COLO668 (cell line): Measurements from ENCODE around the gene SLC3A2.
"Not testable (repeated sequence)": the region's sequence is repeated elsewhere in the genome, so short reads cannot be mapped to it uniquely, and the experiment has no call there.

ENCODE experiments used
- DNase-seq: peaks from one replicate; lab custom pipeline; 2025; ENCODE audit not compliant: unreplicated experiment; lab: John Stamatoyannopoulos, UW

SLC3A2 gene

GRCh38 chr11:62926680-62927455 lies 46.2 kb downstream of the SLC3A2 start:
- DNase-seq, result no peak

GRCh38 chr11:62928011-62928410 lies 47.3 kb downstream of the SLC3A2 start:
- no peak for DNase-seq

GRCh38 chr11:62930157-62930556 lies 49.5 kb downstream of the SLC3A2 start:
- DNase-seq, result no peak

GRCh38 chr11:62930666-62931065 lies 50.0 kb downstream of the SLC3A2 start:
- no peak for DNase-seq

- DNase-seq, result no peak
Observed at GRCh38 chr11:62931499-62932278, 51.0 kb downstream of the SLC3A2 start.

- no peak for DNase-seq
Observed at GRCh38 chr11:62933285-62933684, 52.6 kb downstream of the SLC3A2 start.

GRCh38 chr11:62933750-62934495 lies 53.2 kb downstream of the SLC3A2 start:
- no peak for DNase-seq

- DNase-seq, result no peak
Observed at GRCh38 chr11:62934496-62934785, 53.7 kb downstream of the SLC3A2 start.

GRCh38 chr11:62937528-62937927 lies 56.8 kb downstream of the SLC3A2 start:
- DNase-seq, result not testable (repeated sequence)
